PC-3 (cell line): ENCODE results near the gene NUDCD2. TPM values are rescaled to one million over a fixed set of nuclear protein-coding genes. Genes with fewer than 3 reads are reported as not detected.
"Not testable (repeated sequence)": the region's sequence is repeated elsewhere in the genome, so short reads cannot be mapped to it uniquely, and the experiment has no call there.

Source experiments
- ATAC-seq: fragments of 200-7000 bp; cut with Tn5 transposase; 2 replicates; pipeline ENCODE4 v1.9.1; 2020; ENCODE audit warnings: mild to moderate bottlenecking, moderate library complexity
- BruUV-seq: library from RNA; stranded (reverse); fragments of 400-500 nt; replicated peaks from 2 replicates; lab custom pipeline; 2021; lab: Mats Ljungman, UMichigan
- CTCF ChIA-PET: fragments of 300-600 bp; sonication (Branson Sonifier 250); formaldehyde crosslinking; loops from one replicate; lab custom pipeline; 2022; ENCODE audit warnings: antibody characterized with exemption; lab: Charles Lee
- POLR2A ChIA-PET: fragments of 300-600 bp; sonication (Branson Sonifier 250); formaldehyde crosslinking; loops from one replicate; lab custom pipeline; 2022; ENCODE audit warnings: antibody characterized with exemption; ENCODE audit not compliant: unreplicated experiment; lab: Charles Lee
- DNase-seq: peaks from one replicate; pipeline ENCODE4 v3.0.0-alpha.2; 2015
- H2AFZ ChIP-seq: fragments of 300-600 bp; sonication (generic); 2 replicates; pipeline ENCODE4 v1.6.0; 2016; ENCODE audit warnings: antibody characterized with exemption, low read length
- H3F3A ChIP-seq: fragments of 300-600 bp; sonication (generic); one replicate; pipeline ENCODE4 v1.6.0; 2017; ENCODE audit warnings: antibody characterized with exemption, low read length, control low read depth, mild to moderate bottlenecking; ENCODE audit not compliant: unreplicated experiment
- H3K27ac ChIP-seq: fragments of 300-600 bp; sonication (generic); 2 replicates; pipeline ENCODE4 v1.5.1; 2016; ENCODE audit warnings: mild to moderate bottlenecking, low read length
- H3K27me3 ChIP-seq: fragments of 300-600 bp; sonication (generic); 2 replicates; pipeline ENCODE4 v1.6.1; 2016; ENCODE audit warnings: low read length, mixed read lengths
- H3K36me3 ChIP-seq: fragments of 300-600 bp; sonication (generic); 2 replicates; pipeline ENCODE4 v1.6.1; 2016; ENCODE audit warnings: low read depth, mixed run types, low read length, mixed read lengths
- H3K4me1 ChIP-seq: fragments of 300-600 bp; sonication (generic); 2 replicates; pipeline ENCODE4 v1.5.1; 2016; ENCODE audit warnings: low read length; ENCODE audit not compliant: insufficient read depth
- H3K4me2 ChIP-seq: fragments of 300-600 bp; sonication (generic); 2 replicates; pipeline ENCODE4 v1.6.0; 2016; ENCODE audit warnings: low read length
- H3K4me3 ChIP-seq: fragments of 300-600 bp; sonication (generic); 2 replicates; pipeline ENCODE4 v1.5.1; 2016; ENCODE audit warnings: mild to moderate bottlenecking, low read length, mixed read lengths
- H3K79me2 ChIP-seq: fragments of 300-600 bp; sonication (generic); 2 replicates; pipeline ENCODE4 v1.6.1; 2017; ENCODE audit warnings: low read length, mixed read lengths
- H3K9ac ChIP-seq: fragments of 300-600 bp; sonication (generic); 2 replicates; pipeline ENCODE4 v1.6.0; 2016; ENCODE audit warnings: mild to moderate bottlenecking, low read length
- H3K9me2 ChIP-seq: fragments of 300-600 bp; sonication (generic); replicated peaks from 2 replicates; pipeline ENCODE4 v1.6.1; 2016; ENCODE audit warnings: mixed run types, low read length, mixed read lengths
- H3K9me3 ChIP-seq: fragments of 300-600 bp; sonication (generic); 2 replicates; pipeline ENCODE4 v1.6.1; 2016; ENCODE audit warnings: low read length, mixed read lengths
- H4K20me1 ChIP-seq: fragments of 300-600 bp; sonication (generic); 2 replicates; pipeline ENCODE4 v1.6.1; 2016; ENCODE audit warnings: low read length, mixed read lengths
- CTCF ChIP-seq: fragments of 300-600 bp; sonication (generic); conservative IDR thresholded peaks from 2 replicates; pipeline ENCODE4 v1.5.1; 2017; ENCODE audit warnings: antibody characterized with exemption, low read depth, mild to moderate bottlenecking, low read length
- EZH2 ChIP-seq: fragments of 300-600 bp; sonication (generic); IDR thresholded peaks from one replicate; pipeline ENCODE4 v1.6.1; 2017; ENCODE audit warnings: antibody characterized with exemption, mild to moderate bottlenecking, low read length; ENCODE audit not compliant: unreplicated experiment
- EZH2phosphoT487 ChIP-seq: fragments of 300-600 bp; sonication (generic); IDR thresholded peaks from 2 replicates; pipeline ENCODE4 v1.6.1; 2018; ENCODE audit warnings: mild to moderate bottlenecking, antibody characterized with exemption, low read length, borderline replicate concordance
- intact Hi-C: fragments of 100-400 bp; cut with micrococcal nuclease; formaldehyde crosslinking; loops from 2 replicates; pipeline ENCODE4 v1.9.0; 2023
- total RNA-seq: library from RNA; depleted of rRNA; stranded (reverse); fragments of >200 nt; gene quantifications from 2 replicates; pipeline ENCODE4 v1.2.3, GENCODE V29; 2014; rRNA removed

Gene NUDCD2
- total RNA-seq, 1 experiment from 2014 or later: 31.2 TPM

GRCh38 chr5:163397354-163397753 lies 62.5 kb downstream of the NUDCD2 start:
- ATAC-seq: no peak
- H3F3A ChIP-seq: no peaks in the 10 kb centered on the region
- no peak for DNase-seq
- H4K20me1 ChIP-seq: no peaks in the 10 kb centered on the region
- no peak overlapping the region for H3K9ac ChIP-seq
- no peaks in the 10 kb centered on the region for H3K9me3 ChIP-seq
- no peak overlapping the region for H2AFZ ChIP-seq
- no peak for TF ChIP-seq EZH2
- TF ChIP-seq CTCF: no peak
- TF ChIP-seq EZH2phosphoT487: no peak
- no TSS peak for BruUV-seq
- no peaks in the 10 kb centered on the region for H3K79me2 ChIP-seq
- H3K4me3 ChIP-seq: no peak overlapping the region
- no peak overlapping the region for H3K4me2 ChIP-seq
- POLR2A ChIA-PET: no interaction called here
- H3K4me1 ChIP-seq: no peaks in the 10 kb centered on the region
- no peaks in the 10 kb centered on the region for H3K9me2 ChIP-seq
- intact Hi-C loops: no loop called here
- H3K36me3 ChIP-seq: no peaks in the 10 kb centered on the region
- no peak overlapping the region for H3K27ac ChIP-seq
- CTCF ChIA-PET: no interaction called here
- no peaks in the 10 kb centered on the region for H3K27me3 ChIP-seq

GRCh38 chr5:163396818-163397340 lies 63.0 kb downstream of the NUDCD2 start:
- H3K9me2 ChIP-seq, H3K36me3 ChIP-seq, H2AFZ ChIP-seq, H3K4me2 ChIP-seq, H3K79me2 ChIP-seq, DNase-seq, H3K4me3 ChIP-seq, H3F3A ChIP-seq, H3K9ac ChIP-seq, H3K27ac ChIP-seq, CTCF ChIA-PET, H3K4me1 ChIP-seq, H3K27me3 ChIP-seq, POLR2A ChIA-PET, ATAC-seq, intact Hi-C loops, H4K20me1 ChIP-seq, BruUV-seq, H3K9me3 ChIP-seq: not testable (repeated sequence)

Other genes starting within 250 kb of the NUDCD2 start
- gene CCNG1, start 22.5 kb downstream of the NUDCD2 start, total RNA-seq: 60.9 and 70.0 TPM in 2 replicates
- gene HMMR, start 530 bp upstream of the NUDCD2 start, total RNA-seq: 44.8 and 74.6 TPM in 2 replicates
- gene MAT2B, start 45.5 kb upstream of the NUDCD2 start, total RNA-seq: 24.3 and 25.6 TPM in 2 replicates